Neuronal stem cell (in vitro differentiated cells): ENCODE results near the gene ARHGEF12.
"Not testable (repeated sequence)": the region's sequence is repeated elsewhere in the genome, so short reads cannot be mapped to it uniquely, and the experiment has no call there.

Source experiments
- DNase-seq: peaks from one replicate; pipeline ENCODE4 v3.0.0-alpha.2; 2013; ENCODE audit warnings: low spot score
- H2AFZ ChIP-seq: one replicate; pipeline ENCODE4 v1.6.1; 2013; ENCODE audit warnings: mild to moderate bottlenecking, low read length, inconsistent platforms
- H2AK5ac ChIP-seq: 2 replicates; pipeline ENCODE4 v1.6.1; 2013; ENCODE audit warnings: low read depth, mild to moderate bottlenecking, inconsistent platforms, low read length, moderate library complexity, mixed read lengths
- H2BK120ac ChIP-seq: 2 replicates; pipeline ENCODE4 v1.6.1; 2013; ENCODE audit warnings: low read depth, mild to moderate bottlenecking, inconsistent platforms, low read length, moderate library complexity, mixed read lengths
- H2BK12ac ChIP-seq: one replicate; pipeline ENCODE4 v1.6.1; 2013; ENCODE audit warnings: low read length, inconsistent platforms
- H2BK15ac ChIP-seq: 2 replicates; pipeline ENCODE4 v1.6.1; 2013; ENCODE audit warnings: mild to moderate bottlenecking, low read length, inconsistent platforms, mixed read lengths
- H2BK5ac ChIP-seq: one replicate; pipeline ENCODE4 v1.6.1; 2013; ENCODE audit warnings: inconsistent platforms, mild to moderate bottlenecking, low read length, moderate library complexity
- H3K14ac ChIP-seq: one replicate; pipeline ENCODE4 v1.6.1; 2013; ENCODE audit warnings: low read length, inconsistent platforms
- H3K18ac ChIP-seq: 2 replicates; pipeline ENCODE4 v1.6.1; 2013; ENCODE audit warnings: low read length, inconsistent platforms
- H3K23ac ChIP-seq: 2 replicates; pipeline ENCODE4 v1.6.1; 2013; ENCODE audit warnings: low read depth, mild to moderate bottlenecking, mixed read lengths, low read length, inconsistent platforms; ENCODE audit not compliant: poor library complexity
- H3K27ac ChIP-seq: replicated peaks from 3 replicates; pipeline ENCODE4 v1.5.1; 2013; ENCODE audit warnings: low read length, inconsistent platforms
- H3K27me3 ChIP-seq, 3 experiments: 2 replicates each; pipeline ENCODE4 v1.6.1; 2013; ENCODE audit warnings: low read length in 3 of 3, mild to moderate bottlenecking in 2 of 3, inconsistent platforms in 1 of 3, low read depth in 1 of 3, mixed read lengths in 1 of 3, moderate library complexity in 1 of 3; ENCODE audit not compliant: control insufficient read depth in 3 of 3, insufficient read depth in 3 of 3
- H3K36me3 ChIP-seq, 2 donors: replicated peaks in 1 of 2; 2 replicates each; pipeline ENCODE4 v1.6.1; 2013; ENCODE audit warnings: low read length in 2 of 2; ENCODE audit not compliant: control insufficient read depth in 2 of 2, insufficient read depth in 2 of 2
- H3K4ac ChIP-seq: 2 replicates; pipeline ENCODE4 v1.6.1; 2013; ENCODE audit warnings: inconsistent platforms, mild to moderate bottlenecking, low read length, moderate library complexity
- H3K4me1 ChIP-seq, 2 donors: 1 replicate in 1 of 2; 2 replicates in 1 of 2; pipeline ENCODE4 v1.6.1; 2013; ENCODE audit warnings: low read length in 2 of 2, low read depth in 1 of 2; ENCODE audit not compliant: control insufficient read depth in 2 of 2, insufficient read depth in 1 of 2
- H3K4me2 ChIP-seq: one replicate; pipeline ENCODE4 v1.6.1; 2013; ENCODE audit warnings: mild to moderate bottlenecking, low read length, inconsistent platforms; ENCODE audit not compliant: insufficient read depth, poor library complexity, severe bottlenecking
- H3K4me3 ChIP-seq, 2 donors: 2 replicates each; pipeline ENCODE4 v1.5.1; 2013; ENCODE audit warnings: low read length in 2 of 2, mild to moderate bottlenecking in 2 of 2, inconsistent platforms in 1 of 2, moderate library complexity in 1 of 2
- H3K79me1 ChIP-seq: one replicate; pipeline ENCODE4 v1.6.1; 2013; ENCODE audit warnings: low read depth, mild to moderate bottlenecking, inconsistent platforms, low read length, moderate library complexity
- H3K9ac ChIP-seq: one replicate; pipeline ENCODE4 v1.6.1; 2013; ENCODE audit warnings: mild to moderate bottlenecking, low read depth, low read length, inconsistent platforms; ENCODE audit not compliant: poor library complexity
- H3K9me3 ChIP-seq, 2 donors: replicated peaks in 1 of 2; 2 replicates each; pipeline versions ENCODE3 to v1.6.1; 2013; ENCODE audit warnings: low read length in 2 of 2, mild to moderate bottlenecking in 2 of 2, inconsistent platforms in 1 of 2, low read depth in 1 of 2, mixed read lengths in 1 of 2, moderate library complexity in 1 of 2; ENCODE audit not compliant: control insufficient read depth in 2 of 2, insufficient read depth in 1 of 2
- H4K8ac ChIP-seq: one replicate; pipeline ENCODE4 v1.6.1; 2013; ENCODE audit warnings: low read depth, mild to moderate bottlenecking, inconsistent platforms, low read length, moderate library complexity
- H4K91ac ChIP-seq: one replicate; pipeline ENCODE4 v1.6.1; 2013; ENCODE audit warnings: low read length, low read depth, mild to moderate bottlenecking, inconsistent platforms; ENCODE audit not compliant: poor library complexity
- WGBS, 2 donors: extraction: QIAGEN DNeasy Blood & Tissue Kit; methylation state at CpG; one replicate each; pipeline ENCODE4 v1.1.7; 2013; ENCODE audit warnings: missing lambda C conversion rate in 2 of 2, mixed read lengths in 1 of 2; ENCODE audit not compliant: insufficient read length in 2 of 2, insufficient replicate concordance in 1 of 2; ENCODE audit errors: extremely low coverage in 2 of 2; 5-methylcytosine and 5-hydroxymethylcytosine counted together

The ARHGEF12 gene

DNA sequence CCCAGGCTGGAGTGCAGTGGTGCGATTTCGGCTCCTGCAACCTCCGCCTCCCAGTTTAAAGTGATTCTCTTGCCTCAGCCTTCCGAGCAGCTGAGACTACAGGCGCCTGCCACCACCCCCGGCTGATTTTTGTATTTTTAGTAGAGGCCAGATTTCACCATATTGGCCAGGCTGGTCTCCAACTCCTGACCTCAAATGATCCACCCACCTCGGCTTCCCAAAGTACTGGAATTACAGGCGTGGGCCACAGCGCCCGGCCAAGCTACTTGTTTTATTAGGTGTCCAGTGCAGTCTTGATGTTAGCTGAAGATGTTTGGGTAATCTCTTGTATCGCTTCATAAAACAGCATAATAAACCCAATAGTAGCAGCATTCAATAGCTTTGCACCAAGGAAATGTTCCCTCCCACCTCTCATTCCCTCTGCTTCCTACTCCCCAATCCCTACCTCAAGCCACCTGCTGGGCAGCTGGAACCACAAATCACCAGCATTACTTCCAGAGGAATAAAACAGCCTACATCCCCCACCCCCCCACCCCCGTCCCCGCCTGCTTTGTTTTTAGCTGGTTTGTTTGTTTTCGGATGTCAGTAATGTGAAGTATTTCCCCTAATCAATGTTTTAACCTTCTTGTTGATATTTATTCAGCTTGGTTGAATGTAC, 164.3 kb downstream of the ARHGEF12 start:
- H2BK15ac ChIP-seq: no peak overlapping the region
- no peak overlapping the region for H2BK5ac ChIP-seq
- H3K36me3 ChIP-seq: no peaks in the 10 kb centered on the region
- no peaks in the 10 kb centered on the region for H3K79me1 ChIP-seq
- no peak overlapping the region for H3K18ac ChIP-seq
- no peaks in the 10 kb centered on the region for H3K9me3 ChIP-seq
- no peak overlapping the region for H3K23ac ChIP-seq
- H2AK5ac ChIP-seq: no peak overlapping the region
- no peak overlapping the region for H3K4me3 ChIP-seq
- H2BK12ac ChIP-seq: no peak overlapping the region
- no peak overlapping the region for H4K91ac ChIP-seq
- H3K27ac ChIP-seq: no peak overlapping the region
- H3K27me3 ChIP-seq: no peaks in the 10 kb centered on the region
- H3K4me1 ChIP-seq: peaks cover 0 to 12% of the 10 kb centered on the region in 2 donors
- H3K4ac ChIP-seq: no peak overlapping the region
- DNase-seq: no peak
- H2AFZ ChIP-seq: no peak overlapping the region
- no CpG with 5 or more reads among the region's 14 CpGs for WGBS, 2 donors
- H4K8ac ChIP-seq: no peak overlapping the region
- no peak overlapping the region for H3K14ac ChIP-seq
- no peak overlapping the region for H3K4me2 ChIP-seq
- H2BK120ac ChIP-seq: no peak overlapping the region
- H3K9ac ChIP-seq: no peak overlapping the region

DNA sequence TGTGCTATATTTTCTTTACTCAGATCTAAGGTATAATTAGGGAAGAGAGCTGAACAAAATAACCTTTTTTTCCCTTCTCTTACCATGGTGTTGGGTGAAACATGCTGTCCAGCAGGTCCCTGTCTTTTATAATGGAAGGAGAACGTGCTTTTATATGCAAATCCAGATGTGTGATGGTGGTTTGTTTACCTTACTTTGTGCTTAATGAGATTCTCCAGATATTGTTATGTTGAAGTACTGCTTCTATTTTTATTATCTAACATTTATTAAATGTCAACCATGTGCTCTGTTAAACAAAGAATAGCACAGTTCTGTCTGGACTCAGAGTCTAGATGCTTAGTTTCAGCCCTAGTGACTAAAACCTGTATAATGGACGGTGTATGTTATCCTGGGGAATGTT, 165.2 kb downstream of the ARHGEF12 start:
- H2BK120ac ChIP-seq: no peak overlapping the region
- H3K79me1 ChIP-seq: no peaks in the 10 kb centered on the region
- no peak overlapping the region for H3K14ac ChIP-seq
- no peak overlapping the region for H3K4me3 ChIP-seq
- no peak overlapping the region for H3K4me2 ChIP-seq
- H3K23ac ChIP-seq: no peak overlapping the region
- no peak overlapping the region for H4K91ac ChIP-seq
- H2BK5ac ChIP-seq: no peak overlapping the region
- peaks cover 0 to 10% of the 10 kb centered on the region in 2 donors for H3K4me1 ChIP-seq
- H2BK12ac ChIP-seq: no peak overlapping the region
- H3K9ac ChIP-seq: no peak overlapping the region
- no peak overlapping the region for H3K27ac ChIP-seq
- no peaks in the 10 kb centered on the region for H3K27me3 ChIP-seq
- DNase-seq: no peak
- H3K4ac ChIP-seq: no peak overlapping the region
- no CpG with 5 or more reads among the region's 2 CpGs for WGBS, 2 donors
- no peak overlapping the region for H2AFZ ChIP-seq
- H3K36me3 ChIP-seq: no peaks in the 10 kb centered on the region
- H3K9me3 ChIP-seq: no peaks in the 10 kb centered on the region
- H2AK5ac ChIP-seq: no peak overlapping the region
- no peak overlapping the region for H3K18ac ChIP-seq
- no peak overlapping the region for H4K8ac ChIP-seq
- no peak overlapping the region for H2BK15ac ChIP-seq

- Histone ChIP-seq H2BK12ac (no peak overlapping the region), H3K9me3 (no peaks in the 10 kb centered on the region)
- no CpG with 5 or more reads among the region's 5 CpGs for WGBS, 2 donors
Observed at GRCh38 chr11:120501976-120502755, 166.0 kb downstream of the ARHGEF12 start.

GRCh38 chr11:120503529-120503928, 167.3 kb downstream of the ARHGEF12 start:
- H2BK12ac ChIP-seq, H3K4me3 ChIP-seq, H2AFZ ChIP-seq, H2BK15ac ChIP-seq, H4K8ac ChIP-seq, H2BK5ac ChIP-seq, H3K27ac ChIP-seq, H4K91ac ChIP-seq, H3K9ac ChIP-seq, H2AK5ac ChIP-seq, H3K18ac ChIP-seq, H3K9me3 ChIP-seq, H2BK120ac ChIP-seq, H3K14ac ChIP-seq, H3K4ac ChIP-seq, H3K4me2 ChIP-seq, H3K4me1 ChIP-seq, DNase-seq, H3K79me1 ChIP-seq, H3K23ac ChIP-seq, H3K36me3 ChIP-seq, H3K27me3 ChIP-seq: not testable (repeated sequence)
- WGBS, 2 donors: no CpG with 5 or more reads among the region's 3 CpGs

More at GRCh38 chr11:120501976-120502755, 166.0 kb downstream of the ARHGEF12 start:
- no peak overlapping the region for H3K27ac ChIP-seq
- no peak overlapping the region for H2BK5ac ChIP-seq
- no peaks in the 10 kb centered on the region for H3K36me3 ChIP-seq
- no peaks in the 10 kb centered on the region for H3K27me3 ChIP-seq
- no peak for DNase-seq
- no peak overlapping the region for H3K4me3 ChIP-seq
- no peak overlapping the region for H2AFZ ChIP-seq
- H3K4me2 ChIP-seq: no peak overlapping the region
- no peak overlapping the region for H4K91ac ChIP-seq
- H3K14ac ChIP-seq: no peak overlapping the region
- no peak overlapping the region for H2AK5ac ChIP-seq
- H3K79me1 ChIP-seq: no peaks in the 10 kb centered on the region
- no peak overlapping the region for H2BK120ac ChIP-seq
- no peak overlapping the region for H3K4ac ChIP-seq
- no peak overlapping the region for H3K9ac ChIP-seq
- no peak overlapping the region for H3K18ac ChIP-seq
- H3K23ac ChIP-seq: no peak overlapping the region
- no peak overlapping the region for H4K8ac ChIP-seq
- H3K4me1 ChIP-seq: peaks cover 0 to 8% of the 10 kb centered on the region in 2 donors
- no peak overlapping the region for H2BK15ac ChIP-seq
